HL-60/S4 treated with retinoic acid at 250 ng/mL for 4 days and 3 days (cell line): ENCODE data around the gene TMEM38A.
"Not testable (repeated sequence)": the region's sequence is repeated elsewhere in the genome, so short reads cannot be mapped to it uniquely, and the experiment has no call there.

Source experiments
- in situ Hi-C: fragments of 300-500 bp; cut with MboI; formaldehyde crosslinking; loops from 2 replicates; pipeline ENCODE4 v1.7.0; 2022; ENCODE audit warnings: low sequenced_read_pairs

TMEM38A gene

GRCh38 chr19:16673839-16674238 is 12.9 kb downstream of the TMEM38A start:
- in situ Hi-C loops = not testable (repeated sequence)

GRCh38 chr19:16676101-16676798 is 15.3 kb downstream of the TMEM38A start:
- in situ Hi-C loops = no loop called here

- in situ Hi-C loops = no loop called here
Observed at GRCh38 chr19:16677055-16677454, 16.1 kb downstream of the TMEM38A start.

GRCh38 chr19:16678498-16678897 is 17.6 kb downstream of the TMEM38A start:
- in situ Hi-C loops = no loop called here

- in situ Hi-C loops = no loop called here
Observed at GRCh38 chr19:16679811-16680210, 18.9 kb downstream of the TMEM38A start.

- in situ Hi-C loops = no loop called here
Observed at GRCh38 chr19:16682539-16682938, 21.6 kb downstream of the TMEM38A start.

- in situ Hi-C loops = no loop called here
Observed at GRCh38 chr19:16684216-16684615, 23.3 kb downstream of the TMEM38A start.

GRCh38 chr19:16688084-16688483 is 27.1 kb downstream of the TMEM38A start:
- in situ Hi-C loops = no loop called here

- in situ Hi-C loops = no loop called here
Observed at GRCh38 chr19:16698914-16699313, 38.0 kb downstream of the TMEM38A start.

GRCh38 chr19:16702123-16702522 is 41.2 kb downstream of the TMEM38A start:
- in situ Hi-C loops = no loop called here

- in situ Hi-C loops = no loop called here
Observed at GRCh38 chr19:16703677-16704076, 42.7 kb downstream of the TMEM38A start.

- in situ Hi-C loops = not testable (repeated sequence)
Observed at GRCh38 chr19:16710870-16711269, 49.9 kb downstream of the TMEM38A start.

- in situ Hi-C loops = not testable (repeated sequence)
Observed at GRCh38 chr19:16712295-16712694, 51.4 kb downstream of the TMEM38A start.

GRCh38 chr19:16714702-16715287 is 53.9 kb downstream of the TMEM38A start:
- in situ Hi-C loops = no loop called here

GRCh38 chr19:16715611-16716010 is 54.7 kb downstream of the TMEM38A start:
- in situ Hi-C loops = no loop called here

- in situ Hi-C loops = no loop called here
Observed at GRCh38 chr19:16721051-16721450, 60.1 kb downstream of the TMEM38A start.

GRCh38 chr19:16722591-16722990 is 61.7 kb downstream of the TMEM38A start:
- in situ Hi-C loops = no loop called here

GRCh38 chr19:16726916-16727315 is 66.0 kb downstream of the TMEM38A start:
- in situ Hi-C loops = no loop called here

- in situ Hi-C loops = not testable (repeated sequence)
Observed at GRCh38 chr19:16735650-16736266, 74.8 kb downstream of the TMEM38A start.

- in situ Hi-C loops = no loop called here
Observed at GRCh38 chr19:16736709-16737108, 75.8 kb downstream of the TMEM38A start.

GRCh38 chr19:16737911-16738310 is 77.0 kb downstream of the TMEM38A start:
- in situ Hi-C loops = no loop called here

GRCh38 chr19:16739546-16739945 is 78.6 kb downstream of the TMEM38A start:
- in situ Hi-C loops = no loop called here
